ENCODE data around the gene MGAT4B. TPM values are rescaled to one million over a fixed set of nuclear protein-coding genes. Genes with fewer than 3 reads are reported as not detected.

MGAT4B gene
- total RNA-seq, 1 donor from 2014 or later, result 193 TPM

DNA sequence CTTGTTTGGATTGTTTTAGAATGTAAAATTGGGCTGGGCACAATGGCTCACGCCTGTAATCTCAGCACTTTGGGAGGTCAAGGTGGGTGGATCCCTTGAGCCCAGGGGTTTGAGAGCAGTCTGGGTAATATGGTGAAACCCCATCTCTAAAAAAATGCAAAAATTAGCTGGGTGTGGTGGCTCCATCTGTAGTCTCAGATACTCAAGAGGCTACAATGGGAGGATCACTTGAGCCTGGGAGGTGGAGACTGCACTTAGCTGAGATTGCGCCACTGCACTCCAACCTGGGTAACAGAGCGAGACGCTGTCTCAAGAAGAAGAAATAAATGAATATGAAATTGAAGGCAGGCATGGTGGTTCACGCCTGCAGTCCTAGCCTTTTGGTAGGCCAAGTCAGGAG is 52.7 kb downstream of the MGAT4B start:
- H3K27me3 Mint-ChIP-seq (ENCODE audit: low read depth, unreplicated experiment), result no peaks in the 10 kb centered on the region
- Histone ChIP-seq H3K9me3 (ENCODE audit: insufficient read depth, low read depth, low read length) (no peaks in the 10 kb centered on the region), H3K79me2 (ENCODE audit: insufficient read depth, low read length) (peaks cover 97% of the 10 kb centered on the region), H3K4me1 (ENCODE audit: insufficient read depth, low read length) (no peaks in the 10 kb centered on the region), H3K4me2 (ENCODE audit: low read length) (no peak overlapping the region), H3K9ac (ENCODE audit: low read length) (no peak overlapping the region), H4K20me1 (ENCODE audit: insufficient read depth, low read length) (peaks cover 88% of the 10 kb centered on the region), H3K4me3 (ENCODE audit: insufficient read depth, low read depth, low read length) (no peak overlapping the region), H3K27ac (ENCODE audit: low read depth, low read length) (no peak overlapping the region), H2AFZ (ENCODE audit: low read depth, low read length) (no peak overlapping the region), H3K27me3 (ENCODE audit: insufficient read depth, low read length) (no peaks in the 10 kb centered on the region), H3K36me3 (ENCODE audit: insufficient read depth, low read length) (no peaks in the 10 kb centered on the region)
- H3K36me3 Mint-ChIP-seq (ENCODE audit: low read depth, unreplicated experiment), result peaks cover 5% of the 10 kb centered on the region
- DNase-seq (ENCODE audit: low read depth) (no peak), FAIRE-seq (no peak)
- H3K27ac Mint-ChIP-seq (ENCODE audit: unreplicated experiment), result no peak overlapping the region
- TF ChIP-seq EZH2 (IDR thresholded peaks at IDR 0.05; ENCODE audit: insufficient read depth, low read length), result no peak
- TF ChIP-seq, protein P1, sequence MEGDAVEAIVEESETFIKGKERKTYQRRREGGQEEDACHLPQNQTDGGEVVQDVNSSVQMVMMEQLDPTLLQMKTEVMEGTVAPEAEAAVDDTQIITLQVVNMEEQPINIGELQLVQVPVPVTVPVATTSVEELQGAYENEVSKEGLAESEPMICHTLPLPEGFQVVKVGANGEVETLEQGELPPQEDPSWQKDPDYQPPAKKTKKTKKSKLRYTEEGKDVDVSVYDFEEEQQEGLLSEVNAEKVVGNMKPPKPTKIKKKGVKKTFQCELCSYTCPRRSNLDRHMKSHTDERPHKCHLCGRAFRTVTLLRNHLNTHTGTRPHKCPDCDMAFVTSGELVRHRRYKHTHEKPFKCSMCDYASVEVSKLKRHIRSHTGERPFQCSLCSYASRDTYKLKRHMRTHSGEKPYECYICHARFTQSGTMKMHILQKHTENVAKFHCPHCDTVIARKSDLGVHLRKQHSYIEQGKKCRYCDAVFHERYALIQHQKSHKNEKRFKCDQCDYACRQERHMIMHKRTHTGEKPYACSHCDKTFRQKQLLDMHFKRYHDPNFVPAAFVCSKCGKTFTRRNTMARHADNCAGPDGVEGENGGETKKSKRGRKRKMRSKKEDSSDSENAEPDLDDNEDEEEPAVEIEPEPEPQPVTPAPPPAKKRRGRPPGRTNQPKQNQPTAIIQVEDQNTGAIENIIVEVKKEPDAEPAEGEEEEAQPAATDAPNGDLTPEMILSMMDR (IDR thresholded peaks at IDR 0.05; ENCODE audit: insufficient read depth, low read depth, low read length), result no peak
- H3K4me3 Mint-ChIP-seq (ENCODE audit: unreplicated experiment), result no peak overlapping the region
- H3K4me1 Mint-ChIP-seq (ENCODE audit: low read depth, unreplicated experiment), result peaks cover 13% of the 10 kb centered on the region
- no peaks in the 10 kb centered on the region for H3K9me3 Mint-ChIP-seq (ENCODE audit: unreplicated experiment)

DNA sequence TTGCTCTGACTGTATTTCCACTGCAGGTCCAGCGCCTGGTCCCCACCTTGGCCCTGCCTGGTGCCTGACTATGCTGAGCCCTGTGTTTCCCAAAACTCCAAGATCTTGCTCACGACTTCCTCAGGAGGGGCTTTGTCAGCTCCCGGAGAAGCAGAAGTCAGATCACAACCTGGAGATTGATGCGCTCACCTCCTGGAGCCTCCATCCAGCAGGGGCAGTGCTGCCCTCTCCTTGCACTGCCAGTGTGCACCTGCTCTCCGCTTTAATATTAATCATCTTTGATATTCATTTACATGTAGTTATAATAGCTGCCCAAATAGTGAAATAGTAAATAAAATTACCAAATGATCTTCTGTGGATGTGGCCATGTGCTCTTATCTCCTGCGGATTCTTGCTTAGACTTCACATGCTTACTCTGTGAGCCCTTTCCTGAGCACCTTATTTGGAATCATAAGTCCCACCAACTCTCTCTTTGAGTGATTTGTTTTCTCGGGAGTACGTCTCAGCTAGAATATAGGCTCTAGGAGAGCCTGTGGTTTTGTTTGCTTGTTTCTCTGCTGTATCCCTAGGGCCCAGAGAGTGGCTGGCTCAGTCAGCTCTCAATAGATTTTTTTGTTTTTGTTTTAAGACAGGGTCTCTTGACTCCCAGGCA is 56.7 kb downstream of the MGAT4B start:
- Histone ChIP-seq H4K20me1 (ENCODE audit: insufficient read depth, low read length) (peaks cover 76% of the 10 kb centered on the region), H3K4me1 (ENCODE audit: insufficient read depth, low read length) (no peaks in the 10 kb centered on the region), H3K9ac (ENCODE audit: low read length) (no peak overlapping the region), H3K27ac (ENCODE audit: low read depth, low read length) (no peak overlapping the region), H3K79me2 (ENCODE audit: insufficient read depth, low read length) (peaks cover 94% of the 10 kb centered on the region), H3K4me3 (ENCODE audit: insufficient read depth, low read depth, low read length) (no peak overlapping the region), H3K36me3 (ENCODE audit: insufficient read depth, low read length) (no peaks in the 10 kb centered on the region), H2AFZ (ENCODE audit: low read depth, low read length) (no peak overlapping the region), H3K4me2 (ENCODE audit: low read length) (no peak overlapping the region), H3K9me3 (ENCODE audit: insufficient read depth, low read depth, low read length) (no peaks in the 10 kb centered on the region), H3K27me3 (ENCODE audit: insufficient read depth, low read length) (no peaks in the 10 kb centered on the region)
- Mint-ChIP-seq H3K36me3 (ENCODE audit: low read depth, unreplicated experiment) (peaks cover 5% of the 10 kb centered on the region), H3K4me3 (ENCODE audit: unreplicated experiment) (no peak overlapping the region), H3K27me3 (ENCODE audit: low read depth, unreplicated experiment) (no peaks in the 10 kb centered on the region), H3K4me1 (ENCODE audit: low read depth, unreplicated experiment) (peaks cover 6% of the 10 kb centered on the region), H3K27ac (ENCODE audit: unreplicated experiment) (no peak overlapping the region), H3K9me3 (ENCODE audit: unreplicated experiment) (no peaks in the 10 kb centered on the region)
- FAIRE-seq (no peak), DNase-seq (ENCODE audit: low read depth) (no peak)
- TF ChIP-seq, protein P1 (IDR thresholded peaks at IDR 0.05; ENCODE audit: insufficient read depth, low read depth, low read length), result no peak
- TF ChIP-seq EZH2 (IDR thresholded peaks at IDR 0.05; ENCODE audit: insufficient read depth, low read length), result no peak

DNA sequence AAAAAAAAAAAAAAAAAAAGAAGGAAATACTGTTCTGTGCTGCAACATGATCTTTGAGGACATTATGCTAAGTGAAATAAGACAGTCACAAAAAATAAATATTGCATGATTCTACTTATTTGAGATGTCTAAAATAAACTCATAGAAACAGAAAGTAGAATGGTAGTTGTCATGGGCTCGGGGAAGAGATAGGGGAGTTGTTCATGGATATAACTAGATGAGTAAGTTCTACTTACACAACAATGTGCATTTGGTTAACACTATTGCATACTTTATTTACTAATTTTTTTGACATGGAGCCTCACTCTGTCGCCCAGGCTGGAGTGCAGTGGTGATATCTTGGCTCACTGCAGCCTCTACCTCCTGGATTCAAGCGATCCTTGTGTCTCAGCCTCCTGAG is 58.9 kb downstream of the MGAT4B start:
- H3K27me3 Mint-ChIP-seq (ENCODE audit: low read depth, unreplicated experiment), result no peaks in the 10 kb centered on the region
- FAIRE-seq, result no peak
- TF ChIP-seq EZH2 (IDR thresholded peaks at IDR 0.05; ENCODE audit: insufficient read depth, low read length), result no peak
- TF ChIP-seq, protein P1 (IDR thresholded peaks at IDR 0.05; ENCODE audit: insufficient read depth, low read depth, low read length), result no peak
- peaks cover 90% of the 10 kb centered on the region for H3K79me2 ChIP-seq (ENCODE audit: insufficient read depth, low read length)
- no peaks in the 10 kb centered on the region for H3K4me1 ChIP-seq (ENCODE audit: insufficient read depth, low read length)
- H3K4me3 ChIP-seq (ENCODE audit: insufficient read depth, low read depth, low read length), result no peak overlapping the region
- H3K9ac ChIP-seq (ENCODE audit: low read length), result no peak overlapping the region
- no peak overlapping the region for H2AFZ ChIP-seq (ENCODE audit: low read depth, low read length)
- no peak overlapping the region for H3K4me3 Mint-ChIP-seq (ENCODE audit: unreplicated experiment)
- no peaks in the 10 kb centered on the region for H3K36me3 ChIP-seq (ENCODE audit: insufficient read depth, low read length)
- H3K27ac Mint-ChIP-seq (ENCODE audit: unreplicated experiment), result no peak overlapping the region
- H3K27ac ChIP-seq (ENCODE audit: low read depth, low read length), result no peak overlapping the region
- peaks cover 59% of the 10 kb centered on the region for H4K20me1 ChIP-seq (ENCODE audit: insufficient read depth, low read length)
- H3K36me3 Mint-ChIP-seq (ENCODE audit: low read depth, unreplicated experiment), result peaks cover 7% of the 10 kb centered on the region
- no peaks in the 10 kb centered on the region for H3K4me1 Mint-ChIP-seq (ENCODE audit: low read depth, unreplicated experiment)
- H3K27me3 ChIP-seq (ENCODE audit: insufficient read depth, low read length), result no peaks in the 10 kb centered on the region
- H3K9me3 Mint-ChIP-seq (ENCODE audit: unreplicated experiment), result no peaks in the 10 kb centered on the region
- H3K4me2 ChIP-seq (ENCODE audit: low read length), result no peak overlapping the region
- no peaks in the 10 kb centered on the region for H3K9me3 ChIP-seq (ENCODE audit: insufficient read depth, low read depth, low read length)
- no peak for DNase-seq (ENCODE audit: low read depth)
